NCI-H146 (cell line): ENCODE results near the gene NCEH1.
A peak's percentile ranks its signal among the peaks of the same experiment; 100 is the strongest.
"Not testable (repeated sequence)": the region's sequence is repeated elsewhere in the genome, so short reads cannot be mapped to it uniquely, and the experiment has no call there.

Experiments
- DNase-seq: peaks from one replicate; lab custom pipeline; 2025; lab: John Stamatoyannopoulos, UW

The NCEH1 gene

GRCh38 chr3:172609750-172610149 lies 101.1 kb downstream of the NCEH1 start:
- DNase-seq: no peak

DNA sequence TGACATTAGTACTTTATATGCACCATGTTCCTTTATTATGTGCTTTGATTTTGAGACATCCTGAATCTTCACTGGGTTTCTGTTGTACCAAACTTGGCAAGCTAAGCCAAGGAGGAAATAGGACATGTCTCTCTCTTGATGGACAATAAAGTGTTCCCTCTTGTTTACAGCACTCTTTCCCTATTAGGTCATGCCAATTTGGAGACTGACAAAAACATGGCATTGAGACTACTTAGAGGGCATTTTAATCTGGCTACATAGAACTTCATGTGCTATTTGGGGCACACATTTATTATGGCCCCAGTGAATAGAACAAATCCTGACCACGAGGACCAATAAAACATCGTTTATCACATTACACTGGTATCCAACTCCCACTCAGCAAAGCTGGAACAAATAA lies 102.3 kb downstream of the NCEH1 start:
- DNase-seq: no peak

DNA sequence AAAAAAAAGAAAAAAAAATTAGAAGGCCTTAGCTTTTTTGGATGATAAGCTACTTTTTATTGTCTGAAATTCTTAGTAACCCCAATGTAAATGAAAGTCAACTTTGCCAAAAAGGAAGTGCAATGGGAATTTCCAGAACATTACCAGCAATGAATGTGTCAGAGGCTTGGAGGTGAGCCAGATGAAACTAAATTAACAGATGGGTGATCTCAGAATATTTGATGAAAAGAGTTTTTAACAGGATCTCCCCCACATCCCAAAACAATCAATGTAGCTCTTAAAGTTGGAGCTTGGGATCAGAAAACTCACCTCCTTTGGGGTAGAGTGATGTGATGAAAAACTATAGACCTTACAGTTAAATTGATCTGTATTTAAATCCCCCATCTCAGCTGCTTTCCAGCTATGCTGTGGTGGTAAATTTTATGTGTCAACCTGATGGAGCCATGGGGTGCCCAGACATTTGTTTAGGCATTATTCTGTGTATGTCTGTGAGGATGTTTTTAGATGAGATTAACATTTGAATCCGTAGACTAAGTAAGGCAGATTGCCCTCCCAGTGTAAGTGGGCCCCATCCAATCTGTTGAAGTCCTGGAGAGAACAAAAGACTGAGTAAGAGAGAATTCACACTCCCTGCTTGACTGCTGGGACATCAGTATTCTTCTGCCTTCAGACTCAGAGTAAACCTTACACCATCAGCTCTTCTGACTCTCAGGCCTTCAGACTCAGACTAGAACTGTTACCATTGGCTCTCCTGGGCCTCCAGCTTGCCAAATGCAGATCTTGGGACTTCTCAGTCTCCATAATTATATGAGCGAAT lies 103.4 kb downstream of the NCEH1 start:
- no peak for DNase-seq

- DNase-seq: no peak
Observed at GRCh38 chr3:172606021-172606420, 104.8 kb downstream of the NCEH1 start.

DNA sequence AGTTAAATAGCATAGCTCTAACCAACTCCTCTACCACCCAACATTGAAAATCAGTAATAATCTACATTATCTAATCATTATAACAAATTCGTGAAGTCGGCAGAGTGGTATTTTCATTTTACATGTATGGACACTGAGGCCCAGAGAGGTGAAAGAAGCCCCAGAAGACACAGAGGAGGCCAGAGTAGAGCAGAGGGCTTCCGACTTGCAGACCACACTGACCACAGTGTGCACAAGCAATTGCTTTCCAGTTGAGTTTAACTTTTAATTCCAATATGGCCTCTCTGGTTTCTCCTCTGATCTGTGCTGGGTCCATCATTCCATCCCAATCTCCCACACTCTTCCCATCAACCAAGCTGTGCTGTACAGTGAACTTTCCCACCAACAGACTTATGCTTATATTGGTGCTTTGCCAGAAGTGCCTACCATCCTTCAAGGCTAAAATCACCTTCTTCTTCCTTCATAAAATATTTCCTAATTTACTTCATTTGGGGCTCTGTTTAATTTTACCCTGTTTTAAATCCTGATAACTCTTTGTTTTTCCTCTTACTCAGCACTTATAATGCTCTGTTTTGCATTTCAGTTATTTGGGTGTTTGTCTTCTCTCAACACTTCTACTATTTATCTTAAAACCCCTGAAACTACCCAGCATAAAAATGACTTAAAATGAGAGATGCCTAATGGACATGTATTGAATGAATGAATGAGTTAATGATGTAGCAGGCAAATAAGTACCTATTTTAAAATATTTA lies 105.8 kb downstream of the NCEH1 start:
- DNase-seq: no peak

DNA sequence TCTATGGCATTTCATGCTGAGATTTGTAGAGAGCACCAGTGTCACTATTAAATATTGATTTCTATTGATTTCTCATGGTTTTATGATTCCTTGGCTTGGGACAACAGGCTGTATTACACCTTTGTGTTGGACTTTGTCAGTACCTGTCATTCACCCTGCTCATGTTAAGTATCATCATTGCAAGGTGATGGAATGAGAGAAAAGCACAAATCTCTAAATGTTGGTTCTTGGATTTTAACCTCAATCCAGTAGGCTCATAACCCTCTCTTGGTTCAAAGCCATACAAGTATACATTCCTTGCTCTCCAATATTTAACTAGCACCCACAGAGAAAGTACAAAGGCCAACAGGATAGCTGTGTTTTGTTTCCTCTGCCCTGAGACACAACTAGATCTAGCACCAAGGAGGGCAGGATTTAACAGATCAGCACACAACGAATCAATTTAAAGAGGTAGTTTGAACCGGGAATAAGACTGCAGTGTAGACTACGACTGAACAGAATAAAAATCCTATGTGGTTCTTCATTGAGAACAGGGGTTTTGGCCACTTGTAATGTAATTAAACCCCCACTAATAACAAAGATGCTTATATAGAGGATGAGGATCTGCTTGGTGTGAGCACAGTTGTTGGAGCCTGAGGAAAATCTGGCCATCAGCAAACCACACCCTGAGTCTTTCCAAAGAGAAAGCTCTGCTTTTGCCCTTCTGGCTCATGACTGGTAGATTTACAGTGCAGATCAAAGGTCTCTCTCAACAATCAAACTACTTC lies 109.6 kb downstream of the NCEH1 start:
- no peak for DNase-seq

GRCh38 chr3:172600644-172601065 lies 110.2 kb downstream of the NCEH1 start:
- DNase-seq: no peak

GRCh38 chr3:172598904-172599303 lies 112.0 kb downstream of the NCEH1 start:
- no peak for DNase-seq

DNA sequence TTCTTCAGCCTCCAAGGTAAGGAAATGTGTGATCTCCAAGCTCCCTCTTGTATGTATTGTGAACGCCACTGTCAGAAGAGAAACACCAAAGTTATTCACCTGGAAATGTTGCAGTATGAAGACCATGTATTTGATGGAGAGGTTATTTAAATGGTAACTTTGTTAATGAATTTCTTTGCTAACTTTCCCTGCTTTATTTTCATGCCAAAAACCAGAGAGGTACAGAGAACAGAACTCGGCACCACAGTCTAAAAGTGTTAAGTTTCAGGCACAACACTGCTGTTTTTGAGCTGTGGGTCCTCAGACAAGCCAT lies 114.5 kb downstream of the NCEH1 start:
- DNase-seq: no peak

DNA sequence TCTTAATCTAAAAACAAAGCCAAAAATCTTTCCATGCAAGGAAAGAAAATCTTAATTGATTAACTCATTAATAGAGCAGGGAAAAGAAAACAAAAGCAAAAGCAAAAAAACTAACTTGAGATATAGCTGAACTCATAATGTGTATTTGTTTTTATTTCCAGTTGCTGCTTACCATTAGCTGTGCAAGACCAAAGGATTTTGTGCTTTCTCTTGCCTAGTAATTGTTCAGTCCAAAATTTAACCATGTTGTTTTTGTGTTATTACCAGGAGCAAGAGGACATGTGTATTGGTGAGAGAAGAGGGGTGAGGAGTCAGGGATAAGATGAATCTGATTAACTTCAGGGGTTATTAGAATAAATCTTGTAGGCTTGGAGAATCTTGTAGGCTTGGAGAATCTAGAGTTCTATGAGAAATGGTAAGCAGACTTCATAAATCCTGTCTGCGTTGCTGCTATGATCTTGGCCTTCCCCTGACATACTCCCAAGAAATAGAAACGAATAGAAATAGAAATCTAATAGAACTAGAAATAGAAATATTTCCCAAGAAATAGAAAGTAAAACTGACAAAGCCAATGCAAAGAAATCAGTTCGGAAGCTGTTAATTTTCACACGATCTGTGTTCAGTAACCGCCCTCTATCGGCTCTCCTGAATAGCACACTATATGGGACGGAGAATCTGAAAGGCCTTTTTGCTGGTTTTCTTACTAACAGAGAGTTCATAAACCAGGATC lies 115.0 kb downstream of the NCEH1 start:
- peak; percentile 53 for DNase-seq

- not testable (repeated sequence) for DNase-seq
Observed at GRCh38 chr3:172594900-172595663, 115.8 kb downstream of the NCEH1 start.

GRCh38 chr3:172592898-172593669 lies 117.8 kb downstream of the NCEH1 start:
- DNase-seq: no peak

DNA sequence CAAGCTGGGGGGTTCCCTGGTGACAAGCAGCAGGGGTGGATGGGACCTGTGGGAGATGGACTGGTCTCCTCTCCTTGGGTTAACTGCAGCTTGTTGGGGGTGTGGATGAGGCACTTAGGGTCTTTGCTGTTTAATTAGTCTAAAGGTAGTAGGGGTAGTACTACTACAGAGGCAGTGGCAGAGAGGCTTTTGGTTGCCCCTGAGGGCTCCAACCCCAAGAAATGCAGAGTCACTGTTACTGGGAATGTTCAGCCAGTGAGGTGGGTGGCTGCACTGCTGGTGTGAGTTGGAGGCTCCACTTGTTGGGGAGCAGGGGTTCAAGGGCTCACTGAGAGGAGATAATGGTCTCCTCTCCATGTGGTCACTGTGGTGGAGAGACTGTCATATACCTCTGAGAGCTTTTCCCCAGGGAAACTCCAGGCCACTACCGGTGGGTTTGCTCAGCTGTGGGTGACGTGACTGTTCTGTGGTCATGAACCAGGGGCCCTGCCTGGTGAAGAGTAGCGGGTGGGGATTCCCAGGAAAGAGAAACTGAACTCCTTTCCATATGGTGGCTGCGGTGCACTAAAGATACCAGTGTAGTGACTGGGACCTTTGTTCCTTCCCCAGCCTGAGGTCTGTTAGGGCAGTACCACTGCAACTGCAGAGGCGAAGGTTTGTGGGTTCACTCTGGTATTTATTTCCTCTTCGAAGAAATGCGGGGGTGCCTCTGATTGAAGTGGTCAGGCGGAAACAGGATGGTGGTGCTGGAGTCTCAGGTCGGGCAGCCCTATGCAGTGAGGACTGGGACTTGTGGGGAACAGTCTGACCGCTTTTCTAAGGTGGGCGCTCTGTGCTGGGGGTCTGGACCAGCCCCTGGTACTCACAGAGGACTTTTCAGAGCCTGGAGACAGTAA lies 118.7 kb downstream of the NCEH1 start:
- DNase-seq: no peak

DNA sequence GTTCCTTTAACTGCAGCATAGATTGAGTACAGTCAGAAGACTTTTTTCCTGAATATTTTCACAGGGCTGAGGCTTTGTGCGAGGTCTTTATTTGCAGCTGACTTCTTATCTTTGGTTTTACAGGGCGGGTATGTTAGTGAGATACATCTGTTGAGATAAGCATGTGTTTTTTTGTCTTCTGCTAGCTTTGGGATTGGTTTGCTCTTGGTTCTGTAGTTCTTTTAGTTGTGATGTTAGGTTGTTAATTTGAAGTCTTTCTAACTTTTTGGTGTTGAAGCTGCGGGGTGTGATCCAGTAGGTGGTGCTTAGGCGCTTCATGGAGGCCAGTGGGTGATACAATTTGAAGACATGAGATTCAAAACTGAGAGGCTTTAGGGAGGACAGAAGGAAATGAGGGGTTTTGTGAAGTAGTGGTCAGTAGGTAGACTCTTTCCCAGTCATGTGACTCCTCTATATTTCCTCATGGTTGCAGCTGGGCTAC lies 119.7 kb downstream of the NCEH1 start:
- DNase-seq: no peak

DNA sequence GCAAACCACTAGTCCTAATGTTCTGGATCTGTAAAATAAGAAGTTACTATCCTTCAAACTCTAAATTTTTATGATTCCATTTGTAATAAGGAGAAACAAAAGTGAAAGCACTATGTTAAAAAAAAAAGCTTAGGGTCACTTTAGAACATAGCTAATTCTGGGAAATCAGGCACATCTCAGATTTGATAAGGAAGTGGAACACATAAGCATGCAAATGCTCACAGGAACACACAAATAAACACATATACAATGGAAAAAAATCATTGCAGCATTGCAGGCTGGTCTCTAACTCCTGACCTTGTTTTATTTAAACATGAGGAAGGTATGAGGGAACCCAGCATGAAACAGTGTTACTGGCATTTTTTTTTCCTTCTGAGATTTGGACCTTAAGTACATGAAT lies 124.4 kb downstream of the NCEH1 start:
- DNase-seq: no peak

DNA sequence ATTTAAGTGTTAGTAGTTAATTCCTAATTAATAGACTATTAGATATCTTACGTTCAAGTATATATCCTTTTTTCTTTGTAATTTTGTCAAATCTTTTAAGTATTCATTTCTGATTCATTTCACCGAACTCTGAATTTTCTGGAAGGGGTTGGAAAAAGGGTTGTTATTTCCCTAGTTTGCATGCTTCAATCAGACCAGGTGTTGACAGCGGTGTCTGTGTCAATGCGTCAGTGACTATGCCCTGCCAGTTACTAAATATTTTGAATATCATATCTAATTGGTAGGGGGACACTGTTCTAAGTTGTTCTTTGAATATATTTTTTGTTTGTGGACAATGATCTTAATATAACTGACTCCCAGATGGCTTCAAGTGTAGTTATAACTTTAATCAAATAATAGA lies 124.9 kb downstream of the NCEH1 start:
- DNase-seq: no peak

DNA sequence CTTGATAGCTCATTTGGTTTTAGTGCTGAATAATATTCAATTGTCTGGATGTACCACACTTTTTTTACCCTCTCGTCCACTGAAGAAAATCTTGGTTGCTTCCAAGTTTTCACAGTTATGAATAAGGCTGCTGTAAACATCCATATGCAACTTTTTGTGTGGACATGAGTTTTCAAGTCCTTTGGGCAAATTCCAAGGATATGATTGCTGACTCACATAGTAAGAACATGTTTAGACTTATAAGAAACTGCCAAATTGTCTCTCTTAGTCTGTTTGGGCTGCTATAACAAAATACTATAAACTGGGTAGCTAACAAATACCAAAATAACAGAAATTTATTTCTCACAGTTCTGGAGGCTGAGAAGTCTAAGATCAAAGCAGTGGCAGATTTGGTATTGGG lies 128.2 kb downstream of the NCEH1 start:
- no peak for DNase-seq

GRCh38 chr3:172581757-172582166 lies 129.1 kb downstream of the NCEH1 start:
- DNase-seq: no peak

DNA sequence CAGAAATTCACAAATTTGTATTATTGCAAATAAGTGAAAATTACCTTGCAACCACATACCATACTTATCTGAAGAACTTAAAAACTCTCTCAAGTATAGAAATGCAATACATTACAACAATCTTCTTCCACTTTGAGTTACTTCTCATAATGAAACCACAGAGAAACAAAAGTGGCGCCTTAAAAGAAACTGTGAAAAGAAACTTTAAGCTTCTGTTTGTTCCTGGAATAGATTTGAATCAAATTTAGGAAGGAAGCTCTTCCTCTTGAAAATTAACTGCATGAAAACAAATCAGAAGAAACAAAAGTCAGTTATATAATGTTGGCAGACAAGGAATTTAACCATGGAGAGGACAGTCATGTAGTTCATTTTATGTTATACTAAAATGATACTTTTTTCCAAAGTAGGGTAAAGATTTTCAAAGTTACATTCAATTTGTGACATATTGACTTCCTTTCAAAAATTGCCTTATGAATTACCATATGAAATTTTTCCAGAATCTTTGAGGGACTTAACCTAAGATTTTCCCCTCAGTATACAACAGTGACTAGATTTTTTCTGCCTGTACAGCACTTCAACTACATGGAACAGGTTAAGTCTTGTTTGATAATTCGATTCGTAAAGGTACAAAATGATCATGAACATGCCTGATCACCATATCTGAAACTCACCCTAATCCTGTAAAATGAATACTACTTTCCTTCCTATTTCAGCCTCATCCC lies 130.0 kb downstream of the NCEH1 start:
- no peak for DNase-seq
